Dedifferentiated amniotic fluid mesenchymal stem cell (primary cell): ENCODE measurements around the gene TEKT5.
"Not testable (repeated sequence)": the region's sequence is repeated elsewhere in the genome, so short reads cannot be mapped to it uniquely, and the experiment has no call there.

ENCODE experiments used
- DNase-seq: peaks from one replicate; pipeline ENCODE4 v3.0.0-alpha.2; 2016; ENCODE audit errors: extremely low spot score

The TEKT5 gene

GRCh38 chr16:10694830-10695229 lies at the start of gene TEKT5:
Gene TEKT5 (minus strand): TSS chr16:10694930. CDS start chr16:10694873, 57 bp downstream.
- no peak for DNase-seq

GRCh38 chr16:10743610-10744369 lies 49.1 kb upstream of the TEKT5 start, which contains the start of gene NUBP1:
Gene NUBP1 (plus strand): TSS chr16:10743842. CDS start chr16:10743864, 22 bp downstream.
- peak; percentile 98 for DNase-seq

GRCh38 chr16:10743227-10743609 lies 48.5 kb upstream of the TEKT5 start:
- no peak for DNase-seq

- DNase-seq = no peak
Observed at GRCh38 chr16:10741844-10742243, 47.1 kb upstream of the TEKT5 start.

- not testable (repeated sequence) for DNase-seq
Observed at GRCh38 chr16:10741249-10741648, 46.5 kb upstream of the TEKT5 start.

GRCh38 chr16:10740845-10741208 lies 46.1 kb upstream of the TEKT5 start:
- DNase-seq = no peak

GRCh38 chr16:10740000-10740844 lies 45.5 kb upstream of the TEKT5 start:
- DNase-seq = no peak

GRCh38 chr16:10738231-10739077 lies 43.7 kb upstream of the TEKT5 start:
- DNase-seq = no peak

GRCh38 chr16:10737068-10737625 lies 42.4 kb upstream of the TEKT5 start:
- peak; percentile 47 for DNase-seq

- no peak for DNase-seq
Observed at GRCh38 chr16:10731790-10732189, 37.1 kb upstream of the TEKT5 start.

- peak; percentile 48 for DNase-seq
Observed at GRCh38 chr16:10729104-10730048, 34.6 kb upstream of the TEKT5 start.

- no peak for DNase-seq
Observed at GRCh38 chr16:10728003-10728887, 33.5 kb upstream of the TEKT5 start.

GRCh38 chr16:10708969-10709368 lies 14.2 kb upstream of the TEKT5 start:
- DNase-seq = no peak

GRCh38 chr16:10699756-10700155 lies 5.0 kb upstream of the TEKT5 start:
- no peak for DNase-seq

- DNase-seq = no peak
Observed at GRCh38 chr16:10694306-10694705, 424 bp downstream of the TEKT5 start.

- no peak for DNase-seq
Observed at GRCh38 chr16:10693889-10694288, 841 bp downstream of the TEKT5 start.

GRCh38 chr16:10692470-10692869 lies 2.3 kb downstream of the TEKT5 start:
- no peak for DNase-seq

- DNase-seq = no peak
Observed at GRCh38 chr16:10688726-10689125, 6.0 kb downstream of the TEKT5 start.

GRCh38 chr16:10688291-10688690 lies 6.4 kb downstream of the TEKT5 start:
- DNase-seq = no peak

GRCh38 chr16:10685709-10686108 lies 9.0 kb downstream of the TEKT5 start:
- no peak for DNase-seq
